HEK293 (cell line): ENCODE measurements around the gene SFSWAP.

ENCODE experiments used
- CTCF ChIA-PET: fragments of 350-600 bp; formaldehyde crosslinking; extraction: SDS; loops from one replicate; lab custom pipeline; 2021; ENCODE audit warnings: antibody characterized with exemption; lab: Yijun Ruan, JAX
- POLR2A ChIA-PET: fragments of 300-600 bp; formaldehyde crosslinking; extraction: SDS; loops from one replicate; lab custom pipeline; 2020; ENCODE audit warnings: antibody characterized with exemption, inconsistent platforms; lab: Yijun Ruan, JAX
- H3K27ac ChIP-seq: fragments of 200-500 bp; sonication (Bioruptor generic); 2 replicates; pipeline ENCODE4 v1.5.1; 2014; ENCODE audit warnings: low read depth, low read length, control low read depth, inconsistent platforms; ENCODE audit errors: extremely low read depth
- H3K36me3 ChIP-seq, 2 experiments: fragments of 200-500 bp in 1 of 2; sonication (Bioruptor generic) in 1 of 2; 1 replicate in 1 of 2; 2 replicates in 1 of 2; pipeline ENCODE4 v1.5.1; 2014 to 2017; ENCODE audit warnings: inconsistent platforms in 2 of 2, low read length in 2 of 2; ENCODE audit not compliant: control insufficient read depth in 2 of 2, insufficient read depth in 1 of 2
- H3K4me1 ChIP-seq: fragments of 200-500 bp; sonication (Bioruptor generic); 2 replicates; pipeline ENCODE4 v1.5.1; 2014; ENCODE audit warnings: mild to moderate bottlenecking, low read length, inconsistent platforms; ENCODE audit not compliant: control insufficient read depth, insufficient read depth
- H3K4me3 ChIP-seq: 2 replicates; pipeline ENCODE4 v1.5.1; 2011; ENCODE audit warnings: low read depth, mild to moderate bottlenecking, control low read depth, low read length, moderate library complexity
- H3K9me3 ChIP-seq: fragments of 200-500 bp; sonication (Bioruptor generic); 2 replicates; pipeline ENCODE4 v1.5.1; 2014; ENCODE audit warnings: low read depth, low read length, inconsistent platforms; ENCODE audit not compliant: control insufficient read depth, insufficient read depth
- HOXC10 ChIP-seq: sonication (generic); formaldehyde crosslinking; IDR thresholded peaks from 2 replicates; pipeline ENCODE4 v1.8.1; 2023; ENCODE audit warnings: mild to moderate bottlenecking, missing genetic modification reagents
- KLF16 ChIP-seq: fragments of 450-650 bp; formaldehyde crosslinking; IDR thresholded peaks from 2 replicates; pipeline ENCODE4 v1.5.1; 2017; ENCODE audit warnings: missing biosample characterization, missing genetic modification characterization
- KLF7 ChIP-seq: fragments of 450-650 bp; formaldehyde crosslinking; IDR thresholded peaks from 2 replicates; pipeline ENCODE4 v1.5.1; 2016; ENCODE audit warnings: missing biosample characterization, missing genetic modification characterization, borderline replicate concordance
- OSR2 ChIP-seq: fragments of 450-650 bp; formaldehyde crosslinking; IDR thresholded peaks from 2 replicates; pipeline ENCODE4 v1.5.1; 2016; ENCODE audit warnings: missing biosample characterization, missing genetic modification characterization
- ZBTB17 ChIP-seq: fragments of 450-650 bp; formaldehyde crosslinking; IDR thresholded peaks from 2 replicates; pipeline ENCODE4 v1.5.1; 2016; ENCODE audit warnings: missing biosample characterization, missing genetic modification characterization
- ZFP69B ChIP-seq: fragments of 450-650 bp; formaldehyde crosslinking; IDR thresholded peaks from 2 replicates; pipeline ENCODE4 v1.5.1; 2016; ENCODE audit warnings: missing biosample characterization, missing genetic modification characterization
- ZNF146 ChIP-seq: fragments of 450-650 bp; formaldehyde crosslinking; IDR thresholded peaks from 2 replicates; pipeline ENCODE4 v1.5.1; 2016; ENCODE audit warnings: missing biosample characterization, missing genetic modification characterization
- ZNF184 ChIP-seq: fragments of 450-650 bp; IDR thresholded peaks from 2 replicates; pipeline ENCODE4 v1.5.1; 2018; ENCODE audit warnings: missing biosample characterization, mild to moderate bottlenecking, missing genetic modification characterization
- ZNF19 ChIP-seq: fragments of 450-650 bp; formaldehyde crosslinking; IDR thresholded peaks from 2 replicates; pipeline ENCODE4; 2016; ENCODE audit warnings: missing biosample characterization, missing genetic modification characterization, low read depth
- ZNF2 ChIP-seq: fragments of 450-650 bp; formaldehyde crosslinking; IDR thresholded peaks from 2 replicates; pipeline ENCODE4 v1.5.1; 2016; ENCODE audit warnings: missing biosample characterization, missing genetic modification characterization
- ZNF239 ChIP-seq: fragments of 450-650 bp; formaldehyde crosslinking; IDR thresholded peaks from 2 replicates; pipeline ENCODE4 v1.5.1; 2016; ENCODE audit warnings: missing biosample characterization, missing genetic modification characterization
- ZNF24 ChIP-seq: fragments of 450-650 bp; formaldehyde crosslinking; IDR thresholded peaks from 2 replicates; pipeline ENCODE4 v1.5.1; 2016; ENCODE audit warnings: missing biosample characterization, missing genetic modification characterization
- ZNF302 ChIP-seq: fragments of 450-650 bp; formaldehyde crosslinking; IDR thresholded peaks from 2 replicates; pipeline ENCODE4 v1.5.1; 2016; ENCODE audit warnings: missing biosample characterization, missing genetic modification characterization, low read depth
- ZNF558 ChIP-seq: fragments of 450-650 bp; formaldehyde crosslinking; IDR thresholded peaks from 2 replicates; pipeline ENCODE4 v1.5.1; 2016; ENCODE audit warnings: missing biosample characterization, missing genetic modification characterization
- ZNF747 ChIP-seq: fragments of 450-650 bp; formaldehyde crosslinking; IDR thresholded peaks from 2 replicates; pipeline ENCODE4 v1.5.1; 2016; ENCODE audit warnings: missing biosample characterization, missing genetic modification characterization
- TF ChIP-seq, protein P1 (sequence below): IDR thresholded peaks from 2 replicates; pipeline ENCODE4 v1.6.1; 2011; ENCODE audit warnings: mild to moderate bottlenecking, low read depth, low read length, borderline replicate concordance
- TF ChIP-seq, protein P2 (sequence below): fragments of 450-650 bp; IDR thresholded peaks from 2 replicates; pipeline ENCODE4 v1.5.1; 2018; ENCODE audit warnings: missing biosample characterization, missing genetic modification characterization
- TF ChIP-seq, protein P3 (sequence below): fragments of 450-650 bp; IDR thresholded peaks from 2 replicates; pipeline ENCODE4 v1.5.1; 2018; ENCODE audit warnings: missing biosample characterization, mild to moderate bottlenecking, missing genetic modification characterization

The SFSWAP gene

DNA sequence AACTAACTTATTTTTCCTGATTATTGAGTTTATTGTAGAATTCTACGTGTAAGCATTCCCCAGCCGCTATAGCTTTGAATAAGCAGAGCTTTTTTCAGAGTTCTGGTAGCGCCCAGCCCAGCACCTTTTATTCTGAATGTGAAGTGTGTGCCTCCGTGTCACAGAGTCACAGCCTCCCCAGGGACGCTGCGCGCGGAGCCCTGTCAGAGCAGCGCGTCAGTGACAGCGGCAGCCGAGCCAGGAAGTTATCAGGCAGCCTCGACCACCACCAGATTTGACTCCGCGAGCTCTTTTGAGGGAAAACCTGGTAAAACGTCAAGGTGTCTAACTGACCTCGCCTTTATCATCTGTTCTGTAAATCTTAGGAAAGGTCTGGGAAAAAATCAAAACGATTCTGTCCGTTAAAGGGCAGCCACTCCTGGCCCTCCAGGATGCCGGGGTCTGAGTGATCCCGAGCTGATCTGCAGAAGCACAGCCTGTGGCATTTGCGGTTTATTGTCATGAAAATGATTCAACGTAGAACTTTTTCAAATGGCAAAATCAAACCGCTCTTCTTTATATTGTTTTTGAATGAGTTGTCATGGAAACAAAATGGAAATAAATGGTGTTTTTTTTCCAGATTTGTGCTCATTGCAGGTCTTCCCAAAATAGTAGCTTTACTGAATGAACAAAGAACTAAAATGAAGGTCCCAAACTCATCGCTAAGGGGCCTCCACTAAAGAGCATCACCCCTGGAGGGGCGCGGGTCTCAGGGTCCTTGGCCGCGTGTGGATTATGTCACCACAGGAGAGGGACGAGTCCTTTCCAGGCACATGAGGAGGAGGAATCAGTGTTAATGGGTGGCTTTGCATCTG, 74.2 kb downstream of the SFSWAP start:
- Histone ChIP-seq H3K27ac (no peak overlapping the region), H3K4me3 (no peak overlapping the region), H3K9me3 (no peaks in the 10 kb centered on the region), H3K36me3 (peaks cover 11 to 62% of the 10 kb centered on the region in 2 experiments), H3K4me1 (peaks cover 7% of the 10 kb centered on the region)
- CTCF ChIA-PET = interaction anchor here (0.7 kb wide), 1 partner anchor 13 kb away, joined by 5 read pairs; no protein-coding TSS in a partner anchor
- POLR2A ChIA-PET = interaction anchor here (0.6 to 1.0 kb wide), 2 partner anchors 11 to 41 kb away, joined by 3 to 4 read pairs; no protein-coding TSS in a partner anchor
- TF ChIP-seq ZNF747 (tag by site-specific recombination) (no peak), ZNF146 (tag by site-specific recombination) (no peak), OSR2 (tag by site-specific recombination) (no peak), ZNF302 (tag by site-specific recombination) (no peak), ZNF239 (tag by site-specific recombination) (no peak), ZNF24 (no peak)
- TF ChIP-seq, protein P1, sequence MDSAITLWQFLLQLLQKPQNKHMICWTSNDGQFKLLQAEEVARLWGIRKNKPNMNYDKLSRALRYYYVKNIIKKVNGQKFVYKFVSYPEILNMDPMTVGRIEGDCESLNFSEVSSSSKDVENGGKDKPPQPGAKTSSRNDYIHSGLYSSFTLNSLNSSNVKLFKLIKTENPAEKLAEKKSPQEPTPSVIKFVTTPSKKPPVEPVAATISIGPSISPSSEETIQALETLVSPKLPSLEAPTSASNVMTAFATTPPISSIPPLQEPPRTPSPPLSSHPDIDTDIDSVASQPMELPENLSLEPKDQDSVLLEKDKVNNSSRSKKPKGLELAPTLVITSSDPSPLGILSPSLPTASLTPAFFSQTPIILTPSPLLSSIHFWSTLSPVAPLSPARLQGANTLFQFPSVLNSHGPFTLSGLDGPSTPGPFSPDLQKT = no peak

DNA sequence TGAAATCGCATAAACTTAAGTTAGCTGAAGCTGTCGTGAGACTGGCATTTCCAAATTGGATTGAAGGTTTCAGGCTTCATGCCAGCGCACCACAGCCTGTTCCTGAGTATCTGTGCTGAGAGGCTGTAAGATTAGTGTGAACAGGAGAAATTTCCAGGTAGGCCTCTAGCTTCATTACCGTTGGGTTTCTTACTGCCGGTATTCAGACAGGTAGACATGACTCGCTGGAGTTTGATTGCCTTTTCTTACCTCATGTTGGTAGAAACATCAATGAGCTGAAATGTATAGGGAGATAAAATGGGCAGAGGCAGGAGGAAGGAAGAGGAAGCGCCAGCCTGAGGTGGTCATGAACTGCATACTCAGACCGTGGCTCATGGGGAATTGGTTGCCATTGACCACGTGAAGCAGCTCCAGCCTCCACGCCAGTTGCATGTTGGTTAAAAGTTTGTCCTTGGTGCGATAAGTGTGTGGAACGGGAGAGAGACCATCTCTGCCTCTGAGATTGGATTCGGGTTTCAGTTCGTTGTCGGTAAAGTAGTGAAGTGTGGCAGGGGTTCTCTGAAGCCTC, 75.0 kb downstream of the SFSWAP start:
- peaks cover 7% of the 10 kb centered on the region for H3K4me1 ChIP-seq
- no peak for TF ChIP-seq ZNF146 (tag by site-specific recombination)
- no peak for TF ChIP-seq ZNF19
- no peak for TF ChIP-seq ZFP69B (tag by site-specific recombination)
- TF ChIP-seq, protein P2, sequence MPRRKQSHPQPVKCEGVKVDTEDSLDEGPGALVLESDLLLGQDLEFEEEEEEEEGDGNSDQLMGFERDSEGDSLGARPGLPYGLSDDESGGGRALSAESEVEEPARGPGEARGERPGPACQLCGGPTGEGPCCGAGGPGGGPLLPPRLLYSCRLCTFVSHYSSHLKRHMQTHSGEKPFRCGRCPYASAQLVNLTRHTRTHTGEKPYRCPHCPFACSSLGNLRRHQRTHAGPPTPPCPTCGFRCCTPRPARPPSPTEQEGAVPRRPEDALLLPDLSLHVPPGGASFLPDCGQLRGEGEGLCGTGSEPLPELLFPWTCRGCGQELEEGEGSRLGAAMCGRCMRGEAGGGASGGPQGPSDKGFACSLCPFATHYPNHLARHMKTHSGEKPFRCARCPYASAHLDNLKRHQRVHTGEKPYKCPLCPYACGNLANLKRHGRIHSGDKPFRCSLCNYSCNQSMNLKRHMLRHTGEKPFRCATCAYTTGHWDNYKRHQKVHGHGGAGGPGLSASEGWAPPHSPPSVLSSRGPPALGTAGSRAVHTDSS (tag by site-specific recombination) = no peak
- no peak for TF ChIP-seq ZNF184
- no peak for TF ChIP-seq ZNF24
- TF ChIP-seq ZNF2 (tag by site-specific recombination) = no peak
- TF ChIP-seq, protein P3, sequence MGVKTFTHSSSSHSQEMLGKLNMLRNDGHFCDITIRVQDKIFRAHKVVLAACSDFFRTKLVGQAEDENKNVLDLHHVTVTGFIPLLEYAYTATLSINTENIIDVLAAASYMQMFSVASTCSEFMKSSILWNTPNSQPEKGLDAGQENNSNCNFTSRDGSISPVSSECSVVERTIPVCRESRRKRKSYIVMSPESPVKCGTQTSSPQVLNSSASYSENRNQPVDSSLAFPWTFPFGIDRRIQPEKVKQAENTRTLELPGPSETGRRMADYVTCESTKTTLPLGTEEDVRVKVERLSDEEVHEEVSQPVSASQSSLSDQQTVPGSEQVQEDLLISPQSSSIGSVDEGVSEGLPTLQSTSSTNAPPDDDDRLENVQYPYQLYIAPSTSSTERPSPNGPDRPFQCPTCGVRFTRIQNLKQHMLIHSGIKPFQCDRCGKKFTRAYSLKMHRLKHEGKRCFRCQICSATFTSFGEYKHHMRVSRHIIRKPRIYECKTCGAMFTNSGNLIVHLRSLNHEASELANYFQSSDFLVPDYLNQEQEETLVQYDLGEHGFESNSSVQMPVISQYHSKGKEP (tag by site-specific recombination) = no peak
- TF ChIP-seq KLF16 (tag by site-specific recombination) = no peak
- no peak for TF ChIP-seq HOXC10 (CRISPR knock-in tag)
- no peak for TF ChIP-seq ZBTB17 (tag by site-specific recombination)
- no peak for TF ChIP-seq KLF7 (tag by site-specific recombination)
- TF ChIP-seq ZNF558 (tag by site-specific recombination) = no peak
- H3K4me3 ChIP-seq = no peak overlapping the region
- H3K27ac ChIP-seq = no peak overlapping the region
- H3K9me3 ChIP-seq = no peaks in the 10 kb centered on the region
- POLR2A ChIA-PET = interaction anchor here (0.6 kb wide), 1 partner anchor 10 kb away, joined by 4 read pairs; no protein-coding TSS in a partner anchor
- peaks cover 7 to 61% of the 10 kb centered on the region in 2 experiments for H3K36me3 ChIP-seq
- CTCF ChIA-PET = no interaction called here
